CD14-positive monocyte (primary cell): ENCODE data around the gene FAM229B. TPM values are rescaled to one million over a fixed set of nuclear protein-coding genes. Genes with fewer than 3 reads are reported as not detected.

Experiments used
- DNase-seq, 3 donors: peaks; one replicate each; pipeline ENCODE4 v3.0.0-alpha.2; 2011 to 2022
- H2AFZ ChIP-seq: 2 replicates; pipeline ENCODE4 v1.6.0; 2012; ENCODE audit warnings: mild to moderate bottlenecking, low read depth, low read length, inconsistent platforms; ENCODE audit not compliant: insufficient read depth, poor library complexity, severe bottlenecking
- H3K27ac ChIP-seq, 2 donors: 1 replicate in 1 of 2; 2 replicates in 1 of 2; pipeline ENCODE4 v1.5.1; 2012 to 2013; ENCODE audit warnings: low read length in 2 of 2, control low read depth in 1 of 2, inconsistent platforms in 1 of 2, low read depth in 1 of 2, mild to moderate bottlenecking in 1 of 2
- H3K27me3 ChIP-seq, 2 donors: one replicate each; pipeline versions ENCODE4 v1.6.0 to v1.6.1; 2011 to 2013; ENCODE audit warnings: low read length in 2 of 2; ENCODE audit not compliant: control insufficient read depth in 2 of 2, insufficient read depth in 2 of 2
- H3K36me3 ChIP-seq, 2 donors: replicated peaks in 1 of 2; 1 replicate in 1 of 2; 2 replicates in 1 of 2; pipeline versions ENCODE4 v1.5.1 to v1.6.1; 2012 to 2013; ENCODE audit warnings: low read length in 2 of 2, control low read depth in 1 of 2, inconsistent platforms in 1 of 2, mild to moderate bottlenecking in 1 of 2; ENCODE audit not compliant: insufficient read depth in 2 of 2, control insufficient read depth in 1 of 2
- H3K4me1 ChIP-seq, 2 donors: 1 replicate in 1 of 2; 2 replicates in 1 of 2; pipeline versions ENCODE4 v1.5.1 to v1.6.1; 2012 to 2013; ENCODE audit warnings: low read length in 2 of 2, control low read depth in 1 of 2, inconsistent platforms in 1 of 2, mild to moderate bottlenecking in 1 of 2, moderate library complexity in 1 of 2; ENCODE audit not compliant: insufficient read depth in 2 of 2, control insufficient read depth in 1 of 2
- H3K4me2 ChIP-seq: replicated peaks from 2 replicates; pipeline ENCODE3; 2012; ENCODE audit warnings: low read length, moderate library complexity, mild to moderate bottlenecking; ENCODE audit not compliant: poor library complexity, severe bottlenecking; ENCODE audit errors: extremely low read depth
- H3K4me3 ChIP-seq, 3 experiments: fragments of 200-600 bp in 1 of 3; sonication (generic) in 1 of 3; replicated peaks in 1 of 3; 1 replicate in 2 of 3; 2 replicates in 1 of 3; pipeline ENCODE4 v1.5.1; 2011 to 2013; ENCODE audit warnings: low read length in 3 of 3, mild to moderate bottlenecking in 3 of 3, control low read depth in 2 of 3, low read depth in 2 of 3, inconsistent platforms in 1 of 3, moderate library complexity in 1 of 3
- H3K79me2 ChIP-seq: 2 replicates; pipeline ENCODE4 v1.6.0; 2012; ENCODE audit warnings: mild to moderate bottlenecking, control low read depth, inconsistent platforms, low read length, moderate library complexity; ENCODE audit not compliant: insufficient read depth
- H3K9ac ChIP-seq: 2 replicates; pipeline ENCODE4 v1.6.0; 2017; ENCODE audit warnings: low read length, mild to moderate bottlenecking; ENCODE audit not compliant: insufficient read depth, poor library complexity, severe bottlenecking
- H3K9me3 ChIP-seq, 2 donors: replicated peaks in 1 of 2; 1 replicate in 1 of 2; 2 replicates in 1 of 2; pipeline versions ENCODE4 v1.5.1 to v1.6.1; 2012 to 2013; ENCODE audit warnings: low read length in 2 of 2, control low read depth in 1 of 2; ENCODE audit not compliant: control insufficient read depth in 1 of 2, insufficient read depth in 1 of 2
- H4K20me1 ChIP-seq: 2 replicates; pipeline ENCODE4 v1.6.0; 2012; ENCODE audit warnings: mild to moderate bottlenecking, low read length, control low read depth, moderate library complexity; ENCODE audit not compliant: insufficient read depth
- H3K27ac Mint-ChIP-seq, 7 donors: one replicate each; pipeline ENCODE4 v1.8.0; 2020; ENCODE audit warnings: mild to moderate bottlenecking in 7 of 7, mixed read lengths in 7 of 7, moderate library complexity in 6 of 7, inconsistent platforms in 2 of 7
- H3K27me3 Mint-ChIP-seq, 3 donors: one replicate each; pipeline ENCODE4 v1.8.0; 2021 to 2022; ENCODE audit warnings: low read depth in 3 of 3, mild to moderate bottlenecking in 3 of 3, mixed read lengths in 3 of 3, moderate library complexity in 3 of 3, inconsistent platforms in 1 of 3
- H3K36me3 Mint-ChIP-seq, 2 donors: one replicate each; pipeline ENCODE4 v1.8.0; 2020; ENCODE audit warnings: mixed read lengths in 2 of 2, inconsistent platforms in 1 of 2, mild to moderate bottlenecking in 1 of 2
- H3K4me1 Mint-ChIP-seq: one replicate; pipeline ENCODE4 v1.8.0; 2020; ENCODE audit warnings: mild to moderate bottlenecking, mixed read lengths
- H3K4me3 Mint-ChIP-seq, 2 donors: one replicate each; pipeline ENCODE4 v1.8.0; 2020; ENCODE audit warnings: mild to moderate bottlenecking in 2 of 2, mixed read lengths in 2 of 2, moderate library complexity in 1 of 2
- H3K9me3 Mint-ChIP-seq, 7 donors: one replicate each; pipeline ENCODE4 v1.8.0; 2020 to 2022; ENCODE audit warnings: mixed read lengths in 7 of 7, mild to moderate bottlenecking in 6 of 7, moderate library complexity in 6 of 7, inconsistent platforms in 2 of 7
- CTCF ChIP-seq: fragments of 200-600 bp; IDR thresholded peaks from one replicate; pipeline ENCODE4 v1.8.0; 2022; ENCODE audit warnings: antibody characterized with exemption, mild to moderate bottlenecking
- WGBS: methylation state at CpG from one replicate; pipeline ENCODE4 v1.1.5; 2013; ENCODE audit warnings: missing lambda C conversion rate; ENCODE audit not compliant: insufficient coverage; 5-methylcytosine and 5-hydroxymethylcytosine counted together
- intact Hi-C, 2 donors: fragments of 100-400 bp; cut with micrococcal nuclease; formaldehyde crosslinking; loops; one replicate each; pipeline versions ENCODE4 v1.15.0 to v1.15.1; 2023
- polyA plus RNA-seq, 3 donors: library from polyadenylated mRNA; depleted of rRNA in 1 of 3; unstranded in 2 of 3; stranded (reverse) in 1 of 3; fragments of 300-500 nt in 2 of 3; fragments of >200 nt in 1 of 3; fragmentation: Illumina TruSeq in 2 of 3; gene quantifications; 1 replicate in 2 of 3; 2 replicates in 1 of 3; pipeline ENCODE4 v1.2.3, GENCODE V29; 2012 to 2021

Gene FAM229B
- polyA plus RNA-seq, 3 donors = 0.03 to 0.64 TPM; not detected in 1

GRCh38 chr6:112113431-112113830, 26.0 kb downstream of the FAM229B start:
- Mint-ChIP-seq H3K27me3 (peaks cover 0 to 4% (median 0%) of the 10 kb centered on the region in 3 donors), H3K4me3 (no peak overlapping the region), H3K9me3 (no peaks in the 10 kb centered on the region), H3K27ac (no peak overlapping the region), H3K36me3 (no peaks in the 10 kb centered on the region), H3K4me1 (peaks cover 8% of the 10 kb centered on the region)
- no peak overlapping the region for H3K4me2 ChIP-seq
- 100% methylated on average over 1 of the region's 3 CpGs for WGBS
- H3K9me3 ChIP-seq = no peaks in the 10 kb centered on the region
- H3K9ac ChIP-seq = no peak overlapping the region
- H2AFZ ChIP-seq = no peak overlapping the region
- intact Hi-C loops = no loop called here
- no peaks in the 10 kb centered on the region for H3K27me3 ChIP-seq
- DNase-seq = no peak
- H3K79me2 ChIP-seq = no peaks in the 10 kb centered on the region
- no peaks in the 10 kb centered on the region for H4K20me1 ChIP-seq
- H3K4me1 ChIP-seq = no peaks in the 10 kb centered on the region
- no peaks in the 10 kb centered on the region for H3K36me3 ChIP-seq
- H3K4me3 ChIP-seq = no peak overlapping the region
- TF ChIP-seq CTCF = no peak
- H3K27ac ChIP-seq = no peak overlapping the region

GRCh38 chr6:112113918-112114317, 26.5 kb downstream of the FAM229B start:
- Mint-ChIP-seq H3K4me3 (no peak overlapping the region), H3K27ac (no peak overlapping the region), H3K27me3 (peaks cover 0 to 4% (median 0%) of the 10 kb centered on the region in 3 donors), H3K9me3 (no peaks in the 10 kb centered on the region), H3K4me1 (peaks cover 8% of the 10 kb centered on the region), H3K36me3 (no peaks in the 10 kb centered on the region)
- intact Hi-C loops = no loop called here
- Histone ChIP-seq H4K20me1 (no peaks in the 10 kb centered on the region), H2AFZ (no peak overlapping the region), H3K9ac (no peak overlapping the region), H3K9me3 (no peaks in the 10 kb centered on the region), H3K4me1 (no peaks in the 10 kb centered on the region), H3K79me2 (no peaks in the 10 kb centered on the region), H3K4me3 (no peak overlapping the region), H3K27ac (no peak overlapping the region), H3K27me3 (no peaks in the 10 kb centered on the region), H3K4me2 (no peak overlapping the region), H3K36me3 (no peaks in the 10 kb centered on the region)
- no peak for TF ChIP-seq CTCF
- DNase-seq = no peak
